GM12874 (cell line): ENCODE results near the gene THAP12.

Experiments used
- TF ChIP-seq, protein P1 (sequence below): IDR thresholded peaks from 2 replicates; pipeline ENCODE4 v1.5.1; 2011; ENCODE audit warnings: low read depth, mild to moderate bottlenecking, control low read depth, low read length, moderate library complexity; ENCODE audit not compliant: insufficient read depth

Gene THAP12

DNA sequence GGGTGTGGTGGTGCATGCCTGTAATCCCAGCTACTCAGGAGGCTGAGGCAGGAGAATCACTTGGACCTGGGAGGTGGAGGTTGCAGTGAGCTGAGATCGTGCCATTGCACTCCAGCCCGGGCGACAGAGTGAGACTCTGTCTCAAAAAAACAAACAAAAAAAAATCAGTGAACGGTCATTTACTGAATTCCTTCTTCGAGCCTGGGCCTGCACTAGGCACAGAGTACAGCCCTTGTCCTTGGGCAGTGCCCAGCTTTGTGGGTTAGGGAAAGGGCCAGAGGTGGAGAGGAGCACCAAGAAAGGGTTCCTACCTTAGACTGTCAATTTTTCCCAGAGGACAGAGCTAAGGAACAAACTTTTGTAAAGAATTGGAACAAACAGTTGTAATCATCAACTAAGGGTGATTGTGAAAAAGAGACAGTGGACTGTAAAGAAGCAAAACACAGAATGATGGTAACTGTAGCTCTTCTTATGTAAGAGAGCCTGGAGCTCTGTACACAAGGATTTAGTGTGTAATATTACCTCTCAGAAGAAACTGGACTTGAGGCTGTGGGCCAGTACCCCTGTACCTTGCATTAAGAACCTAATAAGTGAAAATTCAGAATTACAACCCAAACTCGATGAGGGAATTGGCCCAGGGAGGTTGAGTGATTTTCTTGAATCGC is 11.0 kb upstream of the THAP12 start:
- TF ChIP-seq, protein P1, sequence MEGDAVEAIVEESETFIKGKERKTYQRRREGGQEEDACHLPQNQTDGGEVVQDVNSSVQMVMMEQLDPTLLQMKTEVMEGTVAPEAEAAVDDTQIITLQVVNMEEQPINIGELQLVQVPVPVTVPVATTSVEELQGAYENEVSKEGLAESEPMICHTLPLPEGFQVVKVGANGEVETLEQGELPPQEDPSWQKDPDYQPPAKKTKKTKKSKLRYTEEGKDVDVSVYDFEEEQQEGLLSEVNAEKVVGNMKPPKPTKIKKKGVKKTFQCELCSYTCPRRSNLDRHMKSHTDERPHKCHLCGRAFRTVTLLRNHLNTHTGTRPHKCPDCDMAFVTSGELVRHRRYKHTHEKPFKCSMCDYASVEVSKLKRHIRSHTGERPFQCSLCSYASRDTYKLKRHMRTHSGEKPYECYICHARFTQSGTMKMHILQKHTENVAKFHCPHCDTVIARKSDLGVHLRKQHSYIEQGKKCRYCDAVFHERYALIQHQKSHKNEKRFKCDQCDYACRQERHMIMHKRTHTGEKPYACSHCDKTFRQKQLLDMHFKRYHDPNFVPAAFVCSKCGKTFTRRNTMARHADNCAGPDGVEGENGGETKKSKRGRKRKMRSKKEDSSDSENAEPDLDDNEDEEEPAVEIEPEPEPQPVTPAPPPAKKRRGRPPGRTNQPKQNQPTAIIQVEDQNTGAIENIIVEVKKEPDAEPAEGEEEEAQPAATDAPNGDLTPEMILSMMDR = no peak

GRCh38 chr11:76391021-76391420 is 10.1 kb upstream of the THAP12 start:
- TF ChIP-seq, protein P1 = no peak

DNA sequence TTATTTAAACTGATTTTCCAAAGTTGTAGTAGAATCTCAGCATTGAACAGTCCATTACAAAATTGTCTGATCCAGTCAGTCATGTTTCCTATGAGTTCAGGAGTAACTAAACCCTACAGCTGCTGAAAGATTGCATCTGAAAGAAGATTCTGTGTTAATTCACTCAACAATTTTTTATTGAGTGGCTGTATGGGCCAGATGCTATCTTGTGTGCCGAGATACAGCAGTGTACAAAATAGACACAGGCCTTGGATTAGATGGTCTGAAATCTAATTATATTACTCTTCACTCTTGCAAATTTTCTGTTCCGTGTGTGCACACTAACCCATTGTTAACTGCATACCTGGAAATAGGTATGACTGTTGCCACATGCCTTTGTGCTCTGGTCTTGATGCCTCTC is 7.5 kb upstream of the THAP12 start:
- TF ChIP-seq, protein P1 = no peak

GRCh38 chr11:76385903-76386302 is 5.0 kb upstream of the THAP12 start:
- TF ChIP-seq, protein P1 = no peak

DNA sequence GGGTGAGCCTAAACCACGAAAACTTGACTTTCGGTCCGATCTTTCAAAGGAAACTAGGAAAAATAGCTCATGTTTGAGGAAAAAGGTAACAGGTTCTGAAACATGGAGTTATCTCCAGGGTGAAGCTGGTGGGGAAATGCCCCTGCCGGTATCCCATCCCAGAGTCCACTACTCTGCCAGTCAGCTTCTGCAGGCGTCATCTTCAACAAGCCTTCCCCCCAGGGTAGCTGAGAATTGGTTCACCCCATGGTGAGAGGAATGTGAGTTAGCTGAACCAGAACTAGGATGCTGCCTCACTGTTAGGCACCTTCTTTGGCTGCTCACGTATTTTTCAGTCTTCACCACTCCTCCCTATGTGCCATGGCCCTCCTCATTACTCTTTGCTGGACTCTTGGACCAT is 1.3 kb upstream of the THAP12 start:
- TF ChIP-seq, protein P1 = no peak

- TF ChIP-seq, protein P1 = no peak
These were observed 564 bp downstream of the THAP12 start for GRCh38 chr11:76380159-76380976.

GRCh38 chr11:76379807-76380158 is 1.1 kb downstream of the THAP12 start:
- TF ChIP-seq, protein P1 = no peak
